Stomach (tissue), 9 donors: ENCODE data around the gene CXCL8. TPM values are rescaled to one million over a fixed set of nuclear protein-coding genes. Genes with fewer than 3 reads are reported as not detected.

ENCODE experiments used
- DNase-seq, 2 donors: peaks; one replicate each; pipeline versions ENCODE4 v3.0.0 to v3.0.0-alpha.2; 2013 to 2019
- H3K27ac ChIP-seq, 5 donors: fragments of 200-600 bp in 4 of 5; sonication (generic) in 4 of 5; one replicate each; pipeline ENCODE4 v1.5.1; 2013 to 2019; ENCODE audit warnings: mild to moderate bottlenecking in 1 of 5, moderate library complexity in 1 of 5
- H3K27me3 ChIP-seq, 3 donors: fragments of 200-600 bp; sonication (generic); one replicate each; pipeline ENCODE4 v1.5.1; 2017 to 2019; ENCODE audit warnings: mixed run types in 1 of 3
- H3K36me3 ChIP-seq, 4 donors: fragments of 200-600 bp; sonication (generic); 1 replicate in 3 of 4; 2 replicates in 1 of 4; pipeline ENCODE4 v1.5.1; 2016 to 2019
- H3K4me1 ChIP-seq, 4 donors: fragments of 200-600 bp; sonication (generic); one replicate each; pipeline ENCODE4 v1.5.1; 2016 to 2019
- H3K4me3 ChIP-seq, 4 donors: fragments of 200-600 bp; sonication (generic) in 3 of 4; one replicate each; pipeline ENCODE4 v1.5.1; 2016 to 2019; ENCODE audit warnings: mild to moderate bottlenecking in 1 of 4
- H3K9me3 ChIP-seq, 4 donors: fragments of 200-600 bp; sonication (generic); one replicate each; pipeline ENCODE4 v1.5.1; 2016 to 2019
- EP300 ChIP-seq: sonication (generic); formaldehyde crosslinking; IDR thresholded peaks from one replicate; pipeline ENCODE4 v1.6.1; 2017; ENCODE audit warnings: antibody characterized with exemption
- POLR2A ChIP-seq, 4 donors: fragments of 450-650 bp; IDR thresholded peaks; one replicate each; pipeline ENCODE4 v1.6.1; 2016; ENCODE audit warnings: antibody characterized with exemption in 4 of 4, control low read depth in 2 of 4, mild to moderate bottlenecking in 1 of 4, moderate library complexity in 1 of 4
- POLR2AphosphoS5 ChIP-seq, 3 donors: sonication (generic); formaldehyde crosslinking; IDR thresholded peaks; one replicate each; pipeline ENCODE4 v1.6.1; 2016; ENCODE audit warnings: antibody characterized with exemption in 3 of 3
- WGBS, 5 donors: extraction: QIAGEN DNeasy Blood & Tissue Kit in 3 of 5; methylation state at CpG; one replicate each; pipeline versions ENCODE4 v1.1.5 to v1.1.7; 2013 to 2018; 5-methylcytosine and 5-hydroxymethylcytosine counted together
- intact Hi-C: fragments of 100-400 bp; cut with DNase I; formaldehyde crosslinking; loops from one replicate; pipeline ENCODE4 v1.15.1; 2023; ENCODE audit warnings: low total_unique reads
- polyA plus RNA-seq, 3 donors: library from polyadenylated mRNA; stranded (reverse); fragments of 200-250 nt; gene quantifications; one replicate each; pipeline ENCODE4 v1.2.3, GENCODE V29; 2013
- total RNA-seq, 5 donors: library from RNA; depleted of rRNA; stranded (reverse); fragments of >200 nt; gene quantifications; one replicate each; pipeline versions ENCODE4 v1.1.0 to v1.2.3, GENCODE V29; 2014 to 2016
- TF ChIP-seq, protein P1 (sequence below), 7 experiments: fragments of 450-650 bp in 4 of 7; fragments of 200-600 bp in 3 of 7; sonication (generic) in 3 of 7; IDR thresholded peaks; one replicate each; pipeline ENCODE4 v1.5.1; 2016 to 2019; ENCODE audit warnings: antibody characterized with exemption in 7 of 7, control low read depth in 2 of 7, mild to moderate bottlenecking in 1 of 7
- donor health status: healthy with polysubstance abuse.
- donor health status: Bipolar disorder and iron deficiency.
- donor health status: healthy.

The CXCL8 gene
- total and polyA plus RNA-seq, 8 donors: 3.6 to 163 (median 6.6) TPM; not detected in 2

DNA sequence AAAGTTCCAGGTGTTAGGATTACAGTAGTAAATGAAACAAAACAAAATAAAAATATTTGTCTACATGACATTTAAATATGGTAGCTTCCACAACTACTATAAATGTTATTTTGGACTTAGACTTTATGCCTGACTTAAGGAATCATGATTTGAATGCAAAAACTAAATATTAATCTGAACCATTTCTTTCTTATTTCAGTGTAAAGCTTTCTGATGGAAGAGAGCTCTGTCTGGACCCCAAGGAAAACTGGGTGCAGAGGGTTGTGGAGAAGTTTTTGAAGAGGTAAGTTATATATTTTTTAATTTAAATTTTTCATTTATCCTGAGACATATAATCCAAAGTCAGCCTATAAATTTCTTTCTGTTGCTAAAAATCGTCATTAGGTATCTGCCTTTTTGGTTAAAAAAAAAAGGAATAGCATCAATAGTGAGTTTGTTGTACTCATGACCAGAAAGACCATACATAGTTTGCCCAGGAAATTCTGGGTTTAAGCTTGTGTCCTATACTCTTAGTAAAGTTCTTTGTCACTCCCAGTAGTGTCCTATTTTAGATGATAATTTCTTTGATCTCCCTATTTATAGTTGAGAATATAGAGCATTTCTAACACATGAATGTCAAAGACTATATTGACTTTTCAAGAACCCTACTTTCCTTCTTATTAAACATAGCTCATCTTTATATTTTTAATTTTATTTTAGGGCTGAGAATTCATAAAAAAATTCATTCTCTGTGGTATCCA, 1.6 kb downstream of the CXCL8 start:
- H3K27ac ChIP-seq: no peak overlapping the region
- no peaks in the 10 kb centered on the region for H3K36me3 ChIP-seq
- intact Hi-C loops: no loop called here
- DNase-seq: no peak
- H3K4me1 ChIP-seq: peaks cover 0 to 11% (median 2%) of the 10 kb centered on the region in 4 donors
- H3K4me3 ChIP-seq: peak overlapping the region in 1 of 4 donors; percentile 14
- 61 to 75% (median 69%) methylated on average over 1 of the region's 1 CpG for WGBS, 5 donors
- TF ChIP-seq EP300 (no peak), POLR2A (IDR thresholded peaks at IDR 0.05) (no peak), POLR2AphosphoS5 (IDR thresholded peaks at IDR 0.05) (no peak)
- TF ChIP-seq, protein P1, sequence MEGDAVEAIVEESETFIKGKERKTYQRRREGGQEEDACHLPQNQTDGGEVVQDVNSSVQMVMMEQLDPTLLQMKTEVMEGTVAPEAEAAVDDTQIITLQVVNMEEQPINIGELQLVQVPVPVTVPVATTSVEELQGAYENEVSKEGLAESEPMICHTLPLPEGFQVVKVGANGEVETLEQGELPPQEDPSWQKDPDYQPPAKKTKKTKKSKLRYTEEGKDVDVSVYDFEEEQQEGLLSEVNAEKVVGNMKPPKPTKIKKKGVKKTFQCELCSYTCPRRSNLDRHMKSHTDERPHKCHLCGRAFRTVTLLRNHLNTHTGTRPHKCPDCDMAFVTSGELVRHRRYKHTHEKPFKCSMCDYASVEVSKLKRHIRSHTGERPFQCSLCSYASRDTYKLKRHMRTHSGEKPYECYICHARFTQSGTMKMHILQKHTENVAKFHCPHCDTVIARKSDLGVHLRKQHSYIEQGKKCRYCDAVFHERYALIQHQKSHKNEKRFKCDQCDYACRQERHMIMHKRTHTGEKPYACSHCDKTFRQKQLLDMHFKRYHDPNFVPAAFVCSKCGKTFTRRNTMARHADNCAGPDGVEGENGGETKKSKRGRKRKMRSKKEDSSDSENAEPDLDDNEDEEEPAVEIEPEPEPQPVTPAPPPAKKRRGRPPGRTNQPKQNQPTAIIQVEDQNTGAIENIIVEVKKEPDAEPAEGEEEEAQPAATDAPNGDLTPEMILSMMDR (IDR thresholded peaks at IDR 0.05): no peak
- no peaks in the 10 kb centered on the region for H3K9me3 ChIP-seq
- H3K27me3 ChIP-seq: no peaks in the 10 kb centered on the region

DNA sequence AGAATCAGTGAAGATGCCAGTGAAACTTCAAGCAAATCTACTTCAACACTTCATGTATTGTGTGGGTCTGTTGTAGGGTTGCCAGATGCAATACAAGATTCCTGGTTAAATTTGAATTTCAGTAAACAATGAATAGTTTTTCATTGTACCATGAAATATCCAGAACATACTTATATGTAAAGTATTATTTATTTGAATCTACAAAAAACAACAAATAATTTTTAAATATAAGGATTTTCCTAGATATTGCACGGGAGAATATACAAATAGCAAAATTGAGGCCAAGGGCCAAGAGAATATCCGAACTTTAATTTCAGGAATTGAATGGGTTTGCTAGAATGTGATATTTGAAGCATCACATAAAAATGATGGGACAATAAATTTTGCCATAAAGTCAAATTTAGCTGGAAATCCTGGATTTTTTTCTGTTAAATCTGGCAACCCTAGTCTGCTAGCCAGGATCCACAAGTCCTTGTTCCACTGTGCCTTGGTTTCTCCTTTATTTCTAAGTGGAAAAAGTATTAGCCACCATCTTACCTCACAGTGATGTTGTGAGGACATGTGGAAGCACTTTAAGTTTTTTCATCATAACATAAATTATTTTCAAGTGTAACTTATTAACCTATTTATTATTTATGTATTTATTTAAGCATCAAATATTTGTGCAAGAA, 2.3 kb downstream of the CXCL8 start:
- Histone ChIP-seq H3K9me3 (no peaks in the 10 kb centered on the region), H3K27ac (no peak overlapping the region), H3K27me3 (no peaks in the 10 kb centered on the region), H3K4me1 (peaks cover 0 to 11% (median 2%) of the 10 kb centered on the region in 4 donors), H3K36me3 (no peaks in the 10 kb centered on the region), H3K4me3 (no peak overlapping the region)
- DNase-seq: no peak
- intact Hi-C loops: no loop called here
- WGBS, 5 donors: 91 to 95% (median 93%) methylated on average over 2 of the region's 2 CpGs
- TF ChIP-seq POLR2AphosphoS5 (IDR thresholded peaks at IDR 0.05) (no peak), EP300 (no peak), POLR2A (IDR thresholded peaks at IDR 0.05) (no peak)
- TF ChIP-seq, protein P1 (IDR thresholded peaks at IDR 0.05): no peak

DNA sequence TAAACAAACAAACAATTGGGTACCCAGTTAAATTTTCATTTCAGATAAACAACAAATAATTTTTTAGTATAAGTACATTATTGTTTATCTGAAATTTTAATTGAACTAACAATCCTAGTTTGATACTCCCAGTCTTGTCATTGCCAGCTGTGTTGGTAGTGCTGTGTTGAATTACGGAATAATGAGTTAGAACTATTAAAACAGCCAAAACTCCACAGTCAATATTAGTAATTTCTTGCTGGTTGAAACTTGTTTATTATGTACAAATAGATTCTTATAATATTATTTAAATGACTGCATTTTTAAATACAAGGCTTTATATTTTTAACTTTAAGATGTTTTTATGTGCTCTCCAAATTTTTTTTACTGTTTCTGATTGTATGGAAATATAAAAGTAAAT, 2.9 kb downstream of the CXCL8 start:
- H3K4me1 ChIP-seq: peaks cover 0 to 11% (median 2%) of the 10 kb centered on the region in 4 donors
- intact Hi-C loops: no loop called here
- H3K27ac ChIP-seq: no peak overlapping the region
- no peaks in the 10 kb centered on the region for H3K36me3 ChIP-seq
- 86 to 99% (median 88%) methylated on average over 1 of the region's 1 CpG for WGBS, 5 donors
- TF ChIP-seq POLR2A (IDR thresholded peaks at IDR 0.05) (no peak), EP300 (no peak), POLR2AphosphoS5 (IDR thresholded peaks at IDR 0.05) (no peak)
- TF ChIP-seq, protein P1 (IDR thresholded peaks at IDR 0.05): no peak
- no peak overlapping the region for H3K4me3 ChIP-seq
- H3K9me3 ChIP-seq: no peaks in the 10 kb centered on the region
- DNase-seq: no peak
- no peaks in the 10 kb centered on the region for H3K27me3 ChIP-seq

DNA sequence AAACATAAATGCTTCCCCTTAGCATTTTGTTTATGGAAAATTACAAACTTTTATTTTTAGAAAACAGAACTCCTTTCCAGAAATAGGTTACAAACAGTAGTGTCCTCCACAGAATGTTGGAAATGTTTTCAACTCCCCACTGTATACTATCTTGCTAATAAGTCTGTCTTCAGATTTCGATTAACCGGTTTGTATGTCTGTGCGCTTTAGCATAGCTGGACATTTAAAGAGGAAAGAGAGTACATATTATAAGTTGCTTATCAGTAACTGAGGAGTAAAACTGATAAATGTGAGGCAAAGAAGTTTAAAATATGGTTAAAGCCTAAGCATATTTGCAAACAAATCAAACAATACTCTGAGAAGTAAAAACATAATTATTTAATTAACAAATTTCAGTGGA, 3.4 kb downstream of the CXCL8 start:
- H3K9me3 ChIP-seq: no peaks in the 10 kb centered on the region
- no peak overlapping the region for H3K4me3 ChIP-seq
- DNase-seq: no peak
- peaks cover 0 to 11% (median 2%) of the 10 kb centered on the region in 4 donors for H3K4me1 ChIP-seq
- 80 to 97% (median 95%) methylated on average over 3 of the region's 3 CpGs for WGBS, 5 donors
- H3K27me3 ChIP-seq: no peaks in the 10 kb centered on the region
- intact Hi-C loops: no loop called here
- H3K36me3 ChIP-seq: no peaks in the 10 kb centered on the region
- TF ChIP-seq POLR2A (IDR thresholded peaks at IDR 0.05) (no peak), POLR2AphosphoS5 (IDR thresholded peaks at IDR 0.05) (no peak), EP300 (no peak)
- TF ChIP-seq, protein P1 (IDR thresholded peaks at IDR 0.05): no peak
- no peak overlapping the region for H3K27ac ChIP-seq
